DOHH2 (cell line): ENCODE measurements around the gene FBXL17.

ENCODE experiments used
- H3F3A ChIP-seq: fragments of 200-600 bp; sonication (generic), shearing (Covaris generic); 2 replicates; pipeline ENCODE4 v1.6.0; 2016; ENCODE audit warnings: antibody characterized with exemption, mild to moderate bottlenecking; ENCODE audit not compliant: control insufficient read depth, insufficient read depth
- H3K27ac ChIP-seq: fragments of 200-600 bp; sonication (generic); 2 replicates; pipeline ENCODE4 v1.5.1; 2014; ENCODE audit warnings: low read depth, mild to moderate bottlenecking, low read length, moderate library complexity
- H3K27me3 ChIP-seq: fragments of 200-600 bp; sonication (generic); 2 replicates; pipeline ENCODE4 v1.6.1; 2014; ENCODE audit warnings: mild to moderate bottlenecking, low read length, mixed read lengths; ENCODE audit not compliant: control insufficient read depth
- H3K36me3 ChIP-seq: fragments of 200-600 bp; sonication (generic); 2 replicates; pipeline ENCODE4 v1.6.1; 2014; ENCODE audit warnings: mild to moderate bottlenecking, low read length, moderate library complexity, mixed read lengths; ENCODE audit not compliant: control insufficient read depth
- H3K4me1 ChIP-seq: fragments of 200-600 bp; sonication (generic); 2 replicates; pipeline ENCODE4 v1.6.1; 2014; ENCODE audit warnings: mild to moderate bottlenecking, low read length, mixed read lengths; ENCODE audit not compliant: control insufficient read depth
- H3K4me2 ChIP-seq: fragments of 200-600 bp; sonication (generic); 2 replicates; pipeline ENCODE4 v1.6.0; 2014; ENCODE audit warnings: mild to moderate bottlenecking, low read length, moderate library complexity
- H3K4me3 ChIP-seq: fragments of 200-600 bp; sonication (generic); 2 replicates; pipeline ENCODE4 v1.5.1; 2014; ENCODE audit warnings: mild to moderate bottlenecking, low read length, mixed read lengths
- H3K79me2 ChIP-seq: fragments of 200-600 bp; sonication (generic); 2 replicates; pipeline ENCODE4 v1.6.1; 2014; ENCODE audit warnings: mild to moderate bottlenecking, low read length, mixed read lengths; ENCODE audit not compliant: control insufficient read depth
- H3K9me2 ChIP-seq: fragments of 200-600 bp; sonication (generic); replicated peaks from 2 replicates; pipeline ENCODE4 v1.6.1; 2014; ENCODE audit warnings: mild to moderate bottlenecking, low read length, mixed read lengths; ENCODE audit not compliant: control insufficient read depth
- H3K9me3 ChIP-seq: fragments of 200-600 bp; sonication (generic); 2 replicates; pipeline ENCODE4 v1.6.1; 2014; ENCODE audit warnings: antibody characterized with exemption, low read length, mixed read lengths; ENCODE audit not compliant: control insufficient read depth, insufficient read depth
- H4K20me1 ChIP-seq: fragments of 200-600 bp; sonication (generic); 2 replicates; pipeline ENCODE4 v1.6.0; 2014; ENCODE audit warnings: low read depth, mild to moderate bottlenecking, antibody characterized with exemption, low read length, moderate library complexity; ENCODE audit not compliant: control insufficient read depth, insufficient read depth
- CTCF ChIP-seq: fragments of 200-600 bp; sonication (generic); IDR thresholded peaks from one replicate; pipeline ENCODE4 v1.5.1; 2014; ENCODE audit warnings: antibody characterized with exemption, mild to moderate bottlenecking, low read depth, low read length; ENCODE audit not compliant: poor library complexity, severe bottlenecking
- EZH2phosphoT487 ChIP-seq: fragments of 200-600 bp; sonication (generic); IDR thresholded peaks from 2 replicates; pipeline ENCODE4 v1.6.1; 2017; ENCODE audit warnings: borderline replicate concordance, mild to moderate bottlenecking, antibody characterized with exemption, low read length, moderate library complexity, mixed read lengths

FBXL17 gene

GRCh38 chr5:107993341-107993740, 388.6 kb downstream of the FBXL17 start:
- H3K4me3 ChIP-seq, result no peak overlapping the region
- no peaks in the 10 kb centered on the region for H3K36me3 ChIP-seq
- no peaks in the 10 kb centered on the region for H3K79me2 ChIP-seq
- H3K9me3 ChIP-seq, result no peaks in the 10 kb centered on the region
- no peaks in the 10 kb centered on the region for H3K9me2 ChIP-seq
- no peak for TF ChIP-seq EZH2phosphoT487
- TF ChIP-seq CTCF, result no peak
- no peak overlapping the region for H3K4me2 ChIP-seq
- no peaks in the 10 kb centered on the region for H4K20me1 ChIP-seq
- H3K4me1 ChIP-seq, result no peaks in the 10 kb centered on the region
- H3K27ac ChIP-seq, result no peak overlapping the region
- no peaks in the 10 kb centered on the region for H3K27me3 ChIP-seq
- H3F3A ChIP-seq, result no peaks in the 10 kb centered on the region

- TF ChIP-seq CTCF, result no peak
- TF ChIP-seq EZH2phosphoT487, result no peak
- no peaks in the 10 kb centered on the region for H3K36me3 ChIP-seq
- no peaks in the 10 kb centered on the region for H3K4me1 ChIP-seq
- no peaks in the 10 kb centered on the region for H3K9me3 ChIP-seq
- H3K27ac ChIP-seq, result no peak overlapping the region
- no peaks in the 10 kb centered on the region for H3K9me2 ChIP-seq
- no peaks in the 10 kb centered on the region for H3K79me2 ChIP-seq
- H4K20me1 ChIP-seq, result no peaks in the 10 kb centered on the region
- no peaks in the 10 kb centered on the region for H3K27me3 ChIP-seq
- H3K4me3 ChIP-seq, result no peak overlapping the region
- H3F3A ChIP-seq, result no peaks in the 10 kb centered on the region
- H3K4me2 ChIP-seq, result no peak overlapping the region
Measured at GRCh38 chr5:107990881-107991810, 390.8 kb downstream of the FBXL17 start.

- Histone ChIP-seq H3K79me2 (no peaks in the 10 kb centered on the region), H3K27ac (no peak overlapping the region), H3K9me2 (no peaks in the 10 kb centered on the region), H3K9me3 (no peaks in the 10 kb centered on the region), H3K4me1 (no peaks in the 10 kb centered on the region), H3F3A (no peaks in the 10 kb centered on the region), H3K4me3 (no peak overlapping the region), H4K20me1 (no peaks in the 10 kb centered on the region), H3K36me3 (no peaks in the 10 kb centered on the region), H3K27me3 (no peaks in the 10 kb centered on the region), H3K4me2 (no peak overlapping the region)
- no peak for TF ChIP-seq EZH2phosphoT487
- TF ChIP-seq CTCF, result no peak
Measured at GRCh38 chr5:107985144-107985543, 396.8 kb downstream of the FBXL17 start.
